ENCODE data around the gene MLH3.
"Not testable (repeated sequence)": the region's sequence is repeated elsewhere in the genome, so short reads cannot be mapped to it uniquely, and the experiment has no call there.

DNA sequence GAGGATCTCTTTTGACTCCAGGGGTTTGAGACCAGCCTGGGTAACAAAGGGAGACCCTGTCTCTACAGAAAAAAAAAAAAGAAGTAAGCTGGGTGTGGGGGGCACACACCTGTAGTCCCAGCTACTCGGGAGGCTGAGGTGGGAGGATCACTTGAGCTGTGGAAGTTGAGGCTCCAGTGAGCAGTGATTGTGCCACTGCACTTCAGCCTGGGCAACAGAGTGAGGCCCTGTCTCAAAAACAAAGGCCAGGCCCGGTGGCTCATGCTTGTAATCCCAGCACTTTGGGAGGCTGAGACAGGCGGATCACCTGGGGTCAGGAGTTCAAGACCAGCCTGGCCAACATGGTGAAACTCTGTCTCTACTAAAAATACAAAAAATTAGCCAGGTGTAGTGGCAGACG lies 16.5 kb upstream of the MLH3 start:
- TF ChIP-seq, protein P1, sequence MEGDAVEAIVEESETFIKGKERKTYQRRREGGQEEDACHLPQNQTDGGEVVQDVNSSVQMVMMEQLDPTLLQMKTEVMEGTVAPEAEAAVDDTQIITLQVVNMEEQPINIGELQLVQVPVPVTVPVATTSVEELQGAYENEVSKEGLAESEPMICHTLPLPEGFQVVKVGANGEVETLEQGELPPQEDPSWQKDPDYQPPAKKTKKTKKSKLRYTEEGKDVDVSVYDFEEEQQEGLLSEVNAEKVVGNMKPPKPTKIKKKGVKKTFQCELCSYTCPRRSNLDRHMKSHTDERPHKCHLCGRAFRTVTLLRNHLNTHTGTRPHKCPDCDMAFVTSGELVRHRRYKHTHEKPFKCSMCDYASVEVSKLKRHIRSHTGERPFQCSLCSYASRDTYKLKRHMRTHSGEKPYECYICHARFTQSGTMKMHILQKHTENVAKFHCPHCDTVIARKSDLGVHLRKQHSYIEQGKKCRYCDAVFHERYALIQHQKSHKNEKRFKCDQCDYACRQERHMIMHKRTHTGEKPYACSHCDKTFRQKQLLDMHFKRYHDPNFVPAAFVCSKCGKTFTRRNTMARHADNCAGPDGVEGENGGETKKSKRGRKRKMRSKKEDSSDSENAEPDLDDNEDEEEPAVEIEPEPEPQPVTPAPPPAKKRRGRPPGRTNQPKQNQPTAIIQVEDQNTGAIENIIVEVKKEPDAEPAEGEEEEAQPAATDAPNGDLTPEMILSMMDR (IDR thresholded peaks at IDR 0.05), result not testable (repeated sequence)
- TF ChIP-seq EZH2 (IDR thresholded peaks at IDR 0.05), result not testable (repeated sequence)

Data from neural progenitor cell (in vitro differentiated cells).